Stimulated activated CD4-positive, alpha-beta T cell treated with anti-CD3 and anti-CD28 coated beads, Interleukin-12 subunit alpha, Interleukin-12 subunit beta, amount 100 ng/mL, for 4 hours (primary cell): Measurements from ENCODE around the gene PTPRN2.
"Not testable (repeated sequence)": the region's sequence is repeated elsewhere in the genome, so short reads cannot be mapped to it uniquely, and the experiment has no call there.

Experiments used
- DNase-seq: peaks from one replicate; pipeline ENCODE4 v3.0.0-alpha.2; 2020

PTPRN2 gene

DNA sequence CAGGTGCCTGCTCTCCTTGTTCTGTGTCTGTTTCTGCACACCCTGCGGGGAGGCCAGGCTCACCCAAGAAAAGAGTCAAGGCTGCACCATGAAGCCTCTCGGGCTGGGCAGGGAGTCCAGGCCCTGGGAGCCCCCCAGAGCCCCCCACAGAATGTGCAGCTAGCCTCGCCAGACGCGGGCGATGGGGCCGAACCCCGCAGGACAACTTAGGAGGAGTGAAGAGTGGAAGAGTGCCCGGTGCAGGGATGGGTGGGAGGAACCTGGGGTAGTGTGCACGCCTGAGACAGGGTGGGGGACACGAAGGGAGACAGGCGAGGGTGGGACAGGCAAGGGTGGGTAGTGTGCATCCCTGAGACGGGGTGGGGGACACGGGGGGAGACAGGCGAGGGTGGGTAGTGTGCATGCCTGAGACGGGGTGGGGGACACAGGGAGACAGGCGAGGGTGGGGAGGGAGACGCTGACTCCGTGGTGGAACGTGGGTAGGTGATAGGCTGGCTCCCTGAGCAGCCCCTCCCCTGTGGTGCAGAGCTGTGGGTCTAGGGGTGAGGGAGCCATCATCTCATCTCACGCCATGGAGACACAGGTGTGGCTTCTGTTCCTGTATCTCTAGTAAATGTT lies 635.5 kb downstream of the PTPRN2 start:
- no peak for DNase-seq

DNA sequence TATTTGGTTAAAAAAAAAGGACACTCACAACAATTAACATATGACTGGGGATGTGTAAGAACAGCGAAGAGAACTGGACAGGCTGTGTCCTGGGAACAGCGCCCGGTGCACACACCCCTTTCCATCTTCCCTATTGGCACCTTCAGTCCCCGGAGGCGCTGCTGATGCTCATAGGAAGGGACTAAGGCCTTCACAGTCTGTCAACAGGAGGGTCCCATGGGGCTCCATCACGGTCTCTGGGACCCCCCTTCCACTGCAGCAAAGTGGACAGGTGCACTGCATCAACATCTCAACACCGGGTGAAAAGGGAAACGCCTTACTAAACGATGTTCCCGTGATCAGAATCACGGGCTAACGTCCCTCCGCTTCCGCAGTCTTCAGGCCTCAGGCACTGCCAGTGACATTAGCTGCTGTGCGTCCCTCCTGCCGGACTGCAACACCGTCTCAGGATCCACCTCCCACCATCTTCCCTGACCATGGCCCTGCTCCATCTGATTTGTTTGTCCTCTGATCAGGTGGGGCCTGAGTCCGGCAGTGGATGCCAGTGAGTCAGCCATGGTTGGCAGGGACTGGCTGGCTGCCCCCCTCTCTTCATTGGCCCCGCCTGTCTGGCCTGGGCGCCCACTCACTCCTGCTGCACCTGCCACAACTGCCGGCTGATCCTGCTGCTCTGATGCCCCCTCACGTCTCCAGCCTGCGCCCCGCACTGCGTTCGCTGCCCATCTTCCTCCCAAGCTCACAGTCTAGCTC lies 636.1 kb downstream of the PTPRN2 start:
- DNase-seq = no peak

DNA sequence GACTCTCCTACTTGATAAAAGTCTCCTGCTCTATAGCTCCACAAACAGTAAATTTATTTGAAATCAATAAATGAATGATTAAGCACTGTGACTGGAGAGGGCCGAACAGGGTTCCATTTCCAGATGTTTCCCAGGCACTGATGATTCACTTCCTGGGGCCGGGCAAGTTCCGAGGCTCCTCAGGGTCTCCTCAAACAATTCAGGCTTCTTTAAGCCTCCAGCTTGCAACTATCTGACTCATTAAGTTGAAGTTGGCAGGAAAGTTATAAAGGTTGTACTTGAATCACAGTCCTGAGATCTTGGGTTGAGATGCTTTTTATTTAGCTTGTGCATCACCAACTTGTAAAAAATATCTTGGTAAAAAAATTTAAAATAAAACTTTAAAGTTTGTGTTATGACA lies 637.9 kb downstream of the PTPRN2 start:
- DNase-seq = no peak

DNA sequence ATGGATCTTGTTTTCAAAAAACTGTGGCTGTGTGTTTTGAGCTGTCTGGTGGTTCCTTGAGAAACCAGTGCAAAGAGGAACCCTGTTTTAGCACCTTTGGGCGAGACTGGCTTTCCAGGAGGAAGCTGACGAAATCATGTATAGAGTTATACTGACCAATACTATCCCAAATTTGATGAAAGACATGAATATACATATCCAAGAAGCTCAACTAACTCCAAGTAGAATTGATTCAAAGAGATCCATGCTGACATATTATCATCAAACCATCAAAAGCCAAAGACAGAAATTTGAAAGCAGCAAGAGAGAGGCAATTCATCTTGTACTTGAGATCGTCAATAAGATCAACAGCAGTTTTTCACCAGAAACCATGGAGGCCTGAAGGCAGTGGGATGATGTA lies 640.1 kb downstream of the PTPRN2 start:
- DNase-seq = no peak

DNA sequence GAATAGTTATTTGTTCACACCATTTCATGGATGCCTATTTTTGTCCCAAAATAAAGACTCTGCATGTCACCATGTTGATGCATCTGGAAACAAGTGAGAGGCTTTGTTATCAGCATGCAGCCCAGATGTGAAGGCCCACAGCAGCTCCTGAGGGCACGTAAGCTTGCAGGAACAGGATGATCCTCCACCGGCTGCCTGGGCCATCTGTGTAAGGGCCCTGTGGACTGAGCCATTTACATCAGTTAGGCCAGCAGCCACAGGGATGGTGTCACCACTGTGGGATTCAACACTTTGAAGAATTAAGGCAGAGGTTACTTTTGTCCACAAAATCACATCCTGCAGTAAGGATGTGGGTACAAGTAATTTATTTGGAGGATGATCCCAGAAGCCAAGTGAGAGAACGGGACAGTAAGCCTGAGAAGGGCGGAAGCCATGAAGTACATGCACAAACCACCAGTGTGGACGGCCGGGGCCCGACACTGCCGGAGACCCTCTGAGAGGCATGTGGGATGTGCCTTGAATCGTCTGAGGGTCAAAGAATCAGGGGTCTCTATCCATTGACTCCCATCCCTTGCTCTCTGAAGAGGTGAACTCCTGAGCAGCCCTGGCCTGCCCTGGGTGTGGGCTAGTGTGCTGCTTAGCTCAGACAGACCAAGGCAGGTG lies 641.1 kb downstream of the PTPRN2 start:
- no peak for DNase-seq

- no peak for DNase-seq
Observed at GRCh38 chr7:157945401-157945800, 642.2 kb downstream of the PTPRN2 start.

GRCh38 chr7:157944734-157945291 lies 642.8 kb downstream of the PTPRN2 start:
- no peak for DNase-seq

DNA sequence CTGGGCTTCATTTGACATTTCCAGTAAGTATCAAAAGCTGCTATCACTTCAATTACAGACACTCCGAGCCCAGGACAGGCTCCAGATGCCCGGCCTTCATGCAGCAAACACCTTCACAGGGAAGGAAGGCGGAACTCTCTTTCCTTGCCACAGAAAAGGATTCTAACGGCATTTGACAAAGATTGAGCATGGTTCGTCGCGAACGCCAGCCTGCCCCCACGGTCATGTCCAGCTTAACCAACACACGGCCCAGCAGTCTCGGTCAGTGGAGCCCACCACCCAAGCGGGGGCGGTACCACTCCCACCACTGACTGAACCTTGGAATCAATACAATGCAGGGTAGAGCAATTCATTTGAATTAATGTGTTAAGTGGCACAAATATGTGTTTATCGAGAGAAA lies 643.6 kb downstream of the PTPRN2 start:
- no peak for DNase-seq

- no peak for DNase-seq
Observed at GRCh38 chr7:157943561-157943960, 644.1 kb downstream of the PTPRN2 start.

DNA sequence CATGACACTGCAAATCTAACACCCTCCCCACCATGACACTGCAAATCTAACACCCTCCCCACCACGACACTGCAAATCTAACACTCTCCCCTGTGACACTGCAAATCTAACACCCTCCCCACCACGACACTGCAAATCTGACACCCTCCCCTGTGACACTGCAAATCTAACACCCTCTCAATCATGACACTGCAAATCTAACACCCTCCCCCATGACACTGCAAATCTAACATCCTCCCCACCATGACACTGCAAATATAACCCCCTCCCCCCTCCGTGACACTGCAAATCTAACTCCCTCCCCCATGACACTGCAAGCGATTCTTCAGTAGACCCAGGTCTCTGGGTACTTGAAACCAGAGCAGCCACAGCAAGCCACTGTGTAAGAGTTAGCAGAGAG lies 646.4 kb downstream of the PTPRN2 start:
- DNase-seq = no peak

DNA sequence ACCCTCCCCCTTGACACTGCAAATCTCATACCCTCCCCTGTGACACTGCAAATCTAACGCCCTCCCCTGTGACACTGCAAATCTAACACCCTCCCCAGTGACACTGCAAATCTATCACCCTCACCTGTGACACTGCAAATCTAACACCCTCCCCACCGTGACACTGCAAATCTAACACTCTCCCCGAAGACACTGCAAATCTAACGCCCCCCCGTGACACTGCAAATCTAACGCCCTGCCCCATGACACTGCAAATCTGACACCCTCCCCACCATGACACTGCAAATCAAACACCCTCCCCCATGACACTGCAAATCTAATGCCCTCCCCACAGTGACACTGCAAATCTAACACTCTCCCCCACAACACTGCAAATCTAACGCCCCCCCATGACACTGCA lies 647.1 kb downstream of the PTPRN2 start:
- no peak for DNase-seq

- no peak for DNase-seq
Observed at GRCh38 chr7:157938211-157938610, 649.4 kb downstream of the PTPRN2 start.

DNA sequence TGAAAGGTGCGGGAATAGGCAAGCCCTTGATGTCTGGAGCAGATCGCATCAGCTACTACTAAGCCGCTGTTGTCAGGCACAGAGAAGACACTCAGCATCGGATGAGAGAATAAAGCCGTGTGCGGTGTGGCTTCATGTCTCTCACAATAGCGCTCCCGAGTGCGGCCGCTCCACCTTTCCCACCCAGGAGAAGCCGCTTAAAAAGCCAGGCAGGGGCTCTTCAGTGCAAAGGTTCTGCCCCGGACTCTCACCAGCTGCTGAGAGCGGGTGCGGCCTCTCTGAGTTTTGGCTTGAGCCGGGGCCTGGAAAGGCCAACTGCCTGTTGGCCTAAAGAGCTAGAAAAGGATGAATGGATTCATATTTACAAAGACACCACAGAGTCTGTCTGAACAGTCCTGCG lies 650.2 kb downstream of the PTPRN2 start:
- no peak for DNase-seq

DNA sequence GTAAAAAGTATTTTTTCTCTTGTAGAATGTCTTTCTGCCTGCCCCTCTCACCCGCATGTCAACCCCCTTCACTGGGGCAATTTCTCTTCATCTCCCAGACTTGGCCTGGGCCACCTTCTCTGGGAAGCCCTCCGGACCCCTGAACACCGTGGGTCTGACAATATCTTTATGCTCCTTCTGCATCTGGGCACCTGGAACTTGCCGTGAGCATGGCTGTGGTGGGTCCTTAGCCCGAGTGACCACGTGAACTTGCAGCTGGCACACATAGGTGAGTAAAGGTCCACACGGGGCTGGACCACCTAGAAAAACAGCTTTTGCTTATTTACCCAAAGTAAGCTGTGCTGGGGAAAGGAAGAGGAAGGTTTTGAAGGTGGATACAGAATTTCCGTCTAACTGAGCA lies 650.6 kb downstream of the PTPRN2 start:
- no peak for DNase-seq

GRCh38 chr7:157935721-157936120 lies 651.9 kb downstream of the PTPRN2 start:
- DNase-seq = not testable (repeated sequence)

DNA sequence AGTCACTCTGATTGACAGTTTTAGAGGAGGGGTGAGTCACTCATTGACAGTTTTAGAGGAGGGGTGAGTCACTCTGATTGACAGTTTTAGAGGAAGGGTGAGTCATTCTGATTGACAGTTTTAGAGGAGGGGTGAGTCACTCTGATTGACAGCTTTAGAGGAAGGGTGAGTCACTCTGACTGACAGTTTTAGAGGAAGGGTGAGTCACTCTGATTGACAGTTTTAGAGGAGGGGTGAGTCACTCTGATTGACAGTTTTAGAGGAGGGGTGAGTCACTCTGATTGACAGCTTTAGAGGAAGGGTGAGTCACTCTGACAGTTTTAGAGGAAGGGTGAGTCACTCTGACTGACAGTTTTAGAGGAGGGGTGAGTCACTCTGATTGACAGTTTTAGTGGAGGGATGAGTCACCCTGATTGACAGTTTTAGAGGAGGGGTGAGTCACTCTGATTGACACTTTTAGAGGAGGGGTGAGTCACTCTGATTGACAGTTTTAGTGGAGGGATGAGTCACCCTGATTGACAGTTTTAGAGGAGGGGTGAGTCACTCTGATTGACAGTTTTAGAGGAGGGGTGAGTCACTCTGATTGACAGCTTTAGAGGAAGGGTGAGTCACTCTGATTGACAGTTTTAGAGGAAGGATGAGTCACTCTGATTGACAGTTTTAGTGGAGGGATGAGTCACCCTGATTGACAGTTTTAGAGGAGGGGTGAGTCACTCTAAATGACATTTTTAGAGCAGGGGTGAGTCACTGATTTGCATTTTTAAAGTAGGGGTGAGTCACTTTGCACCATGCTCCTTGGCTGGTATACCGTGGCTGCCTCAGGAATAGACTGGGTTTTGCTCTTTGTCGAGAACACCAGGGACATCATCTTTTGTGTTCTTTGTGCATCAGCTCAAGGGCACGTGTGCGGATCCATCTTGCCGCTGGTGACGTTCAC lies 654.1 kb downstream of the PTPRN2 start:
- DNase-seq = not testable (repeated sequence)

GRCh38 chr7:157932498-157933218 lies 655.0 kb downstream of the PTPRN2 start:
- no peak for DNase-seq

- no peak for DNase-seq
Observed at GRCh38 chr7:157930926-157931466, 656.6 kb downstream of the PTPRN2 start.

DNA sequence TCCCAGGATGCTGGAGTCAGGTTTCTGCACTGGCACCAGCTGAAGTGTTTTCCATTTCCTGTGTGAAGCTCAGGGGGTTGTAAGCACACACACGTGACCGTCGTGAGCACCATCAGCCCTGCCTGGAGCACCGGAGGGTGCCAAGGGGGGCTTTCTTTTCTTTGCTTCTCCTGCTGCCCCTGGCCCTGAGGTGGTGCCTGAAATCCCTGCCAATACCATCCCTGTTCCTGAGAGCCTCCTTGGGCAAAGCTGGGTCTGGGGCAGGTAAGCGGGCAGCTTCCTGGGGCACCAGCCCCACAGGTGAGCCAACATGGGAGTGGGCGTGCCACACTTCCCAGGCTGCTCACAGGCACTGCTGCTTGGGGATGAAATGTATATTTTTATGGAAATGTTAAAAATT lies 657.2 kb downstream of the PTPRN2 start:
- no peak for DNase-seq

GRCh38 chr7:157929671-157930070 lies 658.0 kb downstream of the PTPRN2 start:
- DNase-seq = no peak

DNA sequence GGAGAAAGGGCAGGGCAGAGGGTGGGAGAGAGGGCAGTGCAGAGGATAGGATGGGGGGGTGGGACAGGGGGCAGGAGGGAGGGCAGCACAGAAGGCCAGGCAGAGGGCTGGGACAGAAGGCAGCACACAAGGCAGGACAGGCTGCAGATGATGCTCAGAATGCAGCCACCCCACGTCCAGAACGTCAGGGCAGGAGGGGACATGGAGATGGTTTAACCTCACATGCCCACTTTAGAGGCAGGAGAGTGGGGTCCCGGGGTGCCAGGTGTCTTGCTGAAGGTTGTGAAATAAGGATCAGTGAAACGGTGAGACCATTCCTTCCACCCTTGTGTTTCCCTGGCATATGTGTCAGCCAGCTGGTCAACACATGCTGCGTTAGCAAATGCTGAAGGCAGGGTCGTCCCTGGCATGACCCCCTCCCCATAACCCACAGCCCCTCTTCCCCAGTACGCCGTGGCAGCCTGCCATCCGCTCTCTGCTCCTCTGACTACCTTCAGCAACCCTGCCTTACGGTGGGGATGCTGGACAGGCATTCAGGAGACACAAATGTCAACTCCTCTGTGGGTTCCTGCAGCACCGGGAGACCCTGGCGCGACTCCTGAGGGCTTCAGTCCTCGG lies 658.7 kb downstream of the PTPRN2 start:
- no peak for DNase-seq
